ENCODE measurements around the gene HNRNPUL2. TPM values are rescaled to one million over a fixed set of nuclear protein-coding genes. Genes with fewer than 3 reads are reported as not detected.
"Not testable (repeated sequence)": the region's sequence is repeated elsewhere in the genome, so short reads cannot be mapped to it uniquely, and the experiment has no call there.

Gene HNRNPUL2
- total RNA-seq, 3 donors from 2014 or later (not counting 1 experiment from before 2014, with no cell fraction given) = 58.0 to 73.1 (median 69.3) TPM

DNA sequence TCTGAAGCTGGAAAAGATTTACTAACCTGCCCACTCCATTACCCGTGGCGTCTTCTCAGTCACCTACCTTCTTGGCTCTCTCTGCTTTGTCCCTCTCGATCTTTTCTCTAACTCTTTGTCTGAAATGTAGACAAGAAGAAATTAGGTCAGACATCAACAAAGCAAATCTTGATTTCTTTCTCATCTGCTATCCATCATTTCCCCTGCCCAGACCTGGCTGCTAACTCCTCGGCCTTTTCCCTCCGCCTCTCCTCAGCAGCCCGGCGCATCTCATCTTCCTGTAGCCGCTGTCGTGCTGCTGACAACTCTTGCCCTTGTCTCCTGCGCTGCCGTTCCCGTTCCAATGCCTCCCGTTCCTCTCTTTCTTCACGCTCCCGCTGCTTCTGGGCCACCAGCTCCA lies 49.5 kb downstream of the HNRNPUL2 start:
- TF ChIP-seq, protein P1, sequence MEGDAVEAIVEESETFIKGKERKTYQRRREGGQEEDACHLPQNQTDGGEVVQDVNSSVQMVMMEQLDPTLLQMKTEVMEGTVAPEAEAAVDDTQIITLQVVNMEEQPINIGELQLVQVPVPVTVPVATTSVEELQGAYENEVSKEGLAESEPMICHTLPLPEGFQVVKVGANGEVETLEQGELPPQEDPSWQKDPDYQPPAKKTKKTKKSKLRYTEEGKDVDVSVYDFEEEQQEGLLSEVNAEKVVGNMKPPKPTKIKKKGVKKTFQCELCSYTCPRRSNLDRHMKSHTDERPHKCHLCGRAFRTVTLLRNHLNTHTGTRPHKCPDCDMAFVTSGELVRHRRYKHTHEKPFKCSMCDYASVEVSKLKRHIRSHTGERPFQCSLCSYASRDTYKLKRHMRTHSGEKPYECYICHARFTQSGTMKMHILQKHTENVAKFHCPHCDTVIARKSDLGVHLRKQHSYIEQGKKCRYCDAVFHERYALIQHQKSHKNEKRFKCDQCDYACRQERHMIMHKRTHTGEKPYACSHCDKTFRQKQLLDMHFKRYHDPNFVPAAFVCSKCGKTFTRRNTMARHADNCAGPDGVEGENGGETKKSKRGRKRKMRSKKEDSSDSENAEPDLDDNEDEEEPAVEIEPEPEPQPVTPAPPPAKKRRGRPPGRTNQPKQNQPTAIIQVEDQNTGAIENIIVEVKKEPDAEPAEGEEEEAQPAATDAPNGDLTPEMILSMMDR (IDR thresholded peaks at IDR 0.05) = no peak

DNA sequence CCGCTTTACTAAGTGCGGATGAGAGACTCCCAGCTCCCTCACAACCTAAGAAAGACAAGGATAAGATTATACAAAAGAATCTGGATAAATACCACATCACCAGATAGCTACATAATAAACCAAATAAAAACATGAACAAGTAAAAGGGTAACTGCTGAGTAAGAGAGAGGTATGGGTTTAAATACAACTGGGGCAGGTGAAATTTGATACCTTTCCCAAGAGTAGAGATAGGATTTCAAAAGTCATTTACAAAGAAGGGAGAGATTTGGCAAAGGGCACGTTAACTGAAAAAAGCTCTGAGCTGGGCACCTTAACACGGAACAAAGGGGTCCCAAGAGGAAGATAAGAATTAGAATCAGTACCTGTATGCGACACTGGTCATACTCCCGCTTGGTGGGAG lies 50.1 kb downstream of the HNRNPUL2 start:
- TF ChIP-seq, protein P1 (IDR thresholded peaks at IDR 0.05) = no peak
- no peak overlapping the region for H3K4me3 ChIP-seq (ENCODE audit: low read length)
- H3K4me3 Mint-ChIP-seq = peak overlapping the region; percentile 93
- DNase-seq (no peak), ATAC-seq (no peak)
- intact Hi-C loops (cut with micrococcal nuclease) = loop anchor here (5.0 kb wide), 2 partner anchors 85 to 250 kb away; partner anchors contain the start of gene TUT1
- 97% methylated on average over 6 of the region's 6 CpGs for WGBS (ENCODE audit: insufficient coverage)
- no peaks in the 10 kb centered on the region for H3K27me3 ChIP-seq (ENCODE audit: control insufficient read depth, insufficient read depth, low read length)
- no peaks in the 10 kb centered on the region for H3K27me3 Mint-ChIP-seq (ENCODE audit: low read depth in 2 of 2)
- no peaks in the 10 kb centered on the region for H3K9me3 Mint-ChIP-seq
- H3K36me3 ChIP-seq (ENCODE audit: control insufficient read depth, insufficient read depth, low read length) = peaks cover 20% of the 10 kb centered on the region
- peak overlapping the region; percentile 95 to 99 for H3K27ac Mint-ChIP-seq
- H3K4me1 ChIP-seq (ENCODE audit: control insufficient read depth, insufficient read depth, low read length) = peaks cover 33% of the 10 kb centered on the region
- H3K9me3 ChIP-seq (ENCODE audit: control insufficient read depth, insufficient read depth, low read length) = no peaks in the 10 kb centered on the region
- peaks cover 6% of the 10 kb centered on the region for H3K36me3 Mint-ChIP-seq
- H3K4me1 Mint-ChIP-seq = peaks cover 29 to 40% of the 10 kb centered on the region in 2 donors
- H3K27ac ChIP-seq (ENCODE audit: low read length) = no peak overlapping the region

More for the DNA sequence above, 49.5 kb downstream of the HNRNPUL2 start:
- peak overlapping the region; percentile 93 for H3K4me3 Mint-ChIP-seq
- Histone ChIP-seq H3K27me3 (ENCODE audit: control insufficient read depth, insufficient read depth, low read length) (no peaks in the 10 kb centered on the region), H3K27ac (ENCODE audit: low read length) (peak overlapping the region; percentile 95), H3K4me3 (ENCODE audit: low read length) (no peak overlapping the region), H3K36me3 (ENCODE audit: control insufficient read depth, insufficient read depth, low read length) (peaks cover 20% of the 10 kb centered on the region), H3K4me1 (ENCODE audit: control insufficient read depth, insufficient read depth, low read length) (peaks cover 27% of the 10 kb centered on the region), H3K9me3 (ENCODE audit: control insufficient read depth, insufficient read depth, low read length) (no peaks in the 10 kb centered on the region)
- H3K27ac Mint-ChIP-seq = peak overlapping the region; percentile 95 to 99
- intact Hi-C loops (cut with micrococcal nuclease) = loop anchor here (5.0 kb wide), 2 partner anchors 85 to 250 kb away; partner anchors contain the start of gene TUT1
- DNase-seq (no peak), ATAC-seq (no peak)
- H3K4me1 Mint-ChIP-seq = peaks cover 26 to 34% of the 10 kb centered on the region in 2 donors
- peaks cover 6% of the 10 kb centered on the region for H3K36me3 Mint-ChIP-seq
- 95% methylated on average over 15 of the region's 15 CpGs for WGBS (ENCODE audit: insufficient coverage)
- no peaks in the 10 kb centered on the region for H3K9me3 Mint-ChIP-seq
- H3K27me3 Mint-ChIP-seq (ENCODE audit: low read depth in 2 of 2) = no peaks in the 10 kb centered on the region

DNA sequence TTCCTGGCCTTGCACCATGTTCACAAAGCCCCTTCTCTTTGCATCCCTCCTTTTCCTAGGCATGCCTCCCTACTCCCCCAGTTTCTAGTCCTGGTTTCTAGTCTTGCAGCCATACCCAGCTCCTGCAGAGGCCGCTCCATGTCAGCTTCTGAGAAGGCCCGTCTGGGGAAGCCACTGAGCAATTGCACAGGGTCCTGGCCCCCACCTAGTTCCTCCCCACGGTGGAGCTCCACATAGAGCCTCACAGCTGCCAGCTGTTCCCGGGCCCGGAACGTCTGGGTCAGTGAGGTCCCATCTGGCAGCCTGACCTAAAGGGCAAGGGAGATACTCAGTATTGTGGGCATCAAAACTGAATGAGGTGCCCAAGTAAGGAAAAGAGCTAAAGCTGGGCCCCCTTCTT lies 50.6 kb downstream of the HNRNPUL2 start:
- ATAC-seq (no peak), DNase-seq (no peak)
- H3K4me3 ChIP-seq (ENCODE audit: low read length) = no peak overlapping the region
- peaks cover 35% of the 10 kb centered on the region for H3K4me1 ChIP-seq (ENCODE audit: control insufficient read depth, insufficient read depth, low read length)
- no peaks in the 10 kb centered on the region for H3K9me3 Mint-ChIP-seq
- peaks cover 20% of the 10 kb centered on the region for H3K36me3 ChIP-seq (ENCODE audit: control insufficient read depth, insufficient read depth, low read length)
- no peak overlapping the region for H3K27ac ChIP-seq (ENCODE audit: low read length)
- H3K27me3 Mint-ChIP-seq (ENCODE audit: low read depth in 2 of 2) = no peaks in the 10 kb centered on the region
- no peaks in the 10 kb centered on the region for H3K9me3 ChIP-seq (ENCODE audit: control insufficient read depth, insufficient read depth, low read length)
- WGBS (ENCODE audit: insufficient coverage) = 82% methylated on average over 6 of the region's 6 CpGs
- no peaks in the 10 kb centered on the region for H3K27me3 ChIP-seq (ENCODE audit: control insufficient read depth, insufficient read depth, low read length)
- peak overlapping the region; percentile 95 to 99 for H3K27ac Mint-ChIP-seq
- H3K36me3 Mint-ChIP-seq = peaks cover 6% of the 10 kb centered on the region
- H3K4me3 Mint-ChIP-seq = peak overlapping the region; percentile 93
- H3K4me1 Mint-ChIP-seq = peaks cover 32 to 44% of the 10 kb centered on the region in 2 donors
- intact Hi-C loops (cut with micrococcal nuclease) = loop anchor here (5.0 kb wide), 2 partner anchors 84 to 249 kb away; partner anchors contain the start of gene TUT1
- TF ChIP-seq, protein P1 (IDR thresholded peaks at IDR 0.05) = no peak

DNA sequence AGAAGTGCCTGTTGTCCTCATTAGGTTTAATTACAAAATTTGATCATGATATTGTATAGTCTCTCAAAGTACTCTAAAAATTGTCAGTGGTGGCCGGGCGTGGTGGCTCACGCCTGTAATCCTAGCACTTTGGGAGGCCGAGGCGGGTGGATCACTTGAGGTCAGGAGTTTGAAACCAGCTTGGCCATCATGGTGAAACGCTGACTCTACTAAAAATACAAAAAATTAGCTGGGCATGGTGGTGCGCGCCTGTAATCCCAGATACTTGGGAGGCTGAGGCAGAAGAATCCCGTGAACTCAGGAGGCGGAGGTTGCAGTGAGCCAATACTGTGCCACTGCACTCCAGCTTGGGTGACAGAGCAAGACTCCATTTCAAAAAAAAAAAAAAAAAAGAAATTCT lies 51.8 kb downstream of the HNRNPUL2 start:
- H3K27me3 Mint-ChIP-seq (ENCODE audit: low read depth in 2 of 2); H3K4me3 ChIP-seq (ENCODE audit: low read length); H3K9me3 ChIP-seq (ENCODE audit: control insufficient read depth, insufficient read depth, low read length); ATAC-seq; H3K4me3 Mint-ChIP-seq; H3K27me3 ChIP-seq (ENCODE audit: control insufficient read depth, insufficient read depth, low read length); H3K27ac ChIP-seq (ENCODE audit: low read length); DNase-seq; H3K27ac Mint-ChIP-seq; H3K36me3 Mint-ChIP-seq; H3K9me3 Mint-ChIP-seq: not testable (repeated sequence)
- peaks cover 43% of the 10 kb centered on the region for H3K4me1 ChIP-seq (ENCODE audit: control insufficient read depth, insufficient read depth, low read length)
- WGBS (ENCODE audit: insufficient coverage) = over 99% methylated on average over 10 of the region's 10 CpGs
- peaks cover 45 to 52% of the 10 kb centered on the region in 2 donors for H3K4me1 Mint-ChIP-seq
- intact Hi-C loops (cut with micrococcal nuclease) = loop anchor here (5.0 kb wide), 2 partner anchors 83 to 248 kb away; partner anchors contain the start of gene TUT1
- H3K36me3 ChIP-seq (ENCODE audit: control insufficient read depth, insufficient read depth, low read length) = peaks cover 20% of the 10 kb centered on the region

Data from natural killer cell (primary cell).